ACC112 (cell line): ENCODE measurements around the gene LRRC34.

ENCODE experiments used
- H2AFZ ChIP-seq: fragments of 200-600 bp; sonication (generic); one replicate; pipeline ENCODE4 v1.6.0; 2017; ENCODE audit warnings: antibody characterized with exemption, low read length; ENCODE audit not compliant: unreplicated experiment
- H3K27ac ChIP-seq: fragments of 200-600 bp; sonication (generic); 2 replicates; pipeline ENCODE4 v1.5.1; 2014; ENCODE audit warnings: low read depth, mild to moderate bottlenecking, antibody characterized with exemption, low read length, moderate library complexity
- H3K27me3 ChIP-seq: fragments of 200-600 bp; sonication (generic); 2 replicates; pipeline ENCODE4 v1.6.1; 2014; ENCODE audit warnings: mild to moderate bottlenecking, antibody characterized with exemption, low read length, moderate library complexity, mixed read lengths; ENCODE audit not compliant: insufficient read depth
- H3K36me3 ChIP-seq: fragments of 200-600 bp; sonication (generic); 2 replicates; pipeline ENCODE4 v1.6.1; 2016; ENCODE audit warnings: mild to moderate bottlenecking, antibody characterized with exemption, low read length, moderate library complexity, mixed read lengths; ENCODE audit not compliant: insufficient read depth
- H3K4me1 ChIP-seq: fragments of 200-600 bp; sonication (generic); one replicate; pipeline ENCODE4 v1.6.1; 2016; ENCODE audit warnings: low read length, mixed read lengths; ENCODE audit not compliant: insufficient read depth, unreplicated experiment, control insufficient read depth
- H3K4me3 ChIP-seq: fragments of 200-600 bp; sonication (generic); 2 replicates; pipeline ENCODE4 v1.5.1; 2014; ENCODE audit warnings: mild to moderate bottlenecking, low read depth, low read length
- H3K79me2 ChIP-seq: fragments of 200-600 bp; sonication (generic); one replicate; pipeline ENCODE4 v1.6.0; 2016; ENCODE audit warnings: low read length; ENCODE audit not compliant: control insufficient read depth, unreplicated experiment, insufficient read depth

The LRRC34 gene

GRCh38 chr3:169781209-169781855 is 31.4 kb downstream of the LRRC34 start:
- no peak overlapping the region for H2AFZ ChIP-seq
- peaks cover 12% of the 10 kb centered on the region for H3K79me2 ChIP-seq
- H3K4me3 ChIP-seq, result no peak overlapping the region
- no peaks in the 10 kb centered on the region for H3K4me1 ChIP-seq
- H3K36me3 ChIP-seq, result peaks cover 61% of the 10 kb centered on the region
- no peak overlapping the region for H3K27ac ChIP-seq
- no peaks in the 10 kb centered on the region for H3K27me3 ChIP-seq

GRCh38 chr3:169780742-169781141 is 32.0 kb downstream of the LRRC34 start:
- Histone ChIP-seq H3K79me2 (peaks cover 18% of the 10 kb centered on the region), H3K27ac (no peak overlapping the region), H3K4me1 (no peaks in the 10 kb centered on the region), H2AFZ (no peak overlapping the region), H3K27me3 (no peaks in the 10 kb centered on the region), H3K36me3 (peaks cover 61% of the 10 kb centered on the region), H3K4me3 (no peak overlapping the region)

DNA sequence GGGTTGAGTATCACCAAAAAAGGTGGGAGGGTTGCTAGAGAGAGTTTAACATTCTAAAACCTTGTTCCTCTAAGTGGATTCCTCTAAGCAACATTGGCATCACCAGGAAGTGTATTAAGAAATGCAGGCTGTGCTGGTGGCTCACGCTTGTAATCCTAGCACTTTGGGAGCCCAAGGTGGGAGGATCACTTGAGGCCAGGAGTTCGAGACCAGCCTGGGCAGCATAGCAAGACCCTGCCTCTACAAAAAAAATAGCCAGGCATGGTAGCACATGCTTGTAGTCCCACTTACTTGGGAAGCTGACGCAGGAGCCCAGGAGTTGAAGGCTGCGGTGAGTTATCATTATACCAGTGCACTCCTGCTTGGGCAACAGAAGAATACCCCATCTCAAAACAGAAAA is 34.9 kb downstream of the LRRC34 start:
- no peaks in the 10 kb centered on the region for H3K27me3 ChIP-seq
- peaks cover 69% of the 10 kb centered on the region for H3K36me3 ChIP-seq
- H2AFZ ChIP-seq, result no peak overlapping the region
- H3K79me2 ChIP-seq, result peaks cover 39% of the 10 kb centered on the region
- H3K27ac ChIP-seq, result no peak overlapping the region
- no peak overlapping the region for H3K4me3 ChIP-seq
- peaks cover 18% of the 10 kb centered on the region for H3K4me1 ChIP-seq

DNA sequence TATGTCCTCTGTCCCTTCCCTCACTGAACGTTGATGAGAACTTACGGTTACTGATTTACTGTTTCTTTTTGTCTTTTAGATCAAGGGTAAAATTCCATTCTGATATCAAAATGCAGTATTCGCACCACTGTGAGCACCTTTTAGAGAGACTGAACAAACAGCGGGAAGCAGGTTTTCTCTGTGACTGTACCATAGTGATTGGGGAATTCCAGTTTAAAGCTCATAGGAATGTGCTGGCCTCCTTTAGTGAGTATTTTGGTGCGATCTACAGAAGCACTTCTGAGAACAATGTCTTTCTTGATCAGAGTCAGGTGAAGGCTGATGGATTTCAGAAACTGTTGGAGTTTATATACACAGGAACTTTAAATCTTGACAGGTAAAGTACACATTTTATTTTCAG is 38.5 kb downstream of the LRRC34 start:
- Histone ChIP-seq H3K4me3 (peak overlapping the region; percentile 86), H3K79me2 (peaks cover 37% of the 10 kb centered on the region), H2AFZ (no peak overlapping the region), H3K36me3 (peaks cover 42% of the 10 kb centered on the region), H3K4me1 (peaks cover 18% of the 10 kb centered on the region), H3K27me3 (no peaks in the 10 kb centered on the region), H3K27ac (peak overlapping the region; percentile 92; the same call in 1 of the 2 replicates)

DNA sequence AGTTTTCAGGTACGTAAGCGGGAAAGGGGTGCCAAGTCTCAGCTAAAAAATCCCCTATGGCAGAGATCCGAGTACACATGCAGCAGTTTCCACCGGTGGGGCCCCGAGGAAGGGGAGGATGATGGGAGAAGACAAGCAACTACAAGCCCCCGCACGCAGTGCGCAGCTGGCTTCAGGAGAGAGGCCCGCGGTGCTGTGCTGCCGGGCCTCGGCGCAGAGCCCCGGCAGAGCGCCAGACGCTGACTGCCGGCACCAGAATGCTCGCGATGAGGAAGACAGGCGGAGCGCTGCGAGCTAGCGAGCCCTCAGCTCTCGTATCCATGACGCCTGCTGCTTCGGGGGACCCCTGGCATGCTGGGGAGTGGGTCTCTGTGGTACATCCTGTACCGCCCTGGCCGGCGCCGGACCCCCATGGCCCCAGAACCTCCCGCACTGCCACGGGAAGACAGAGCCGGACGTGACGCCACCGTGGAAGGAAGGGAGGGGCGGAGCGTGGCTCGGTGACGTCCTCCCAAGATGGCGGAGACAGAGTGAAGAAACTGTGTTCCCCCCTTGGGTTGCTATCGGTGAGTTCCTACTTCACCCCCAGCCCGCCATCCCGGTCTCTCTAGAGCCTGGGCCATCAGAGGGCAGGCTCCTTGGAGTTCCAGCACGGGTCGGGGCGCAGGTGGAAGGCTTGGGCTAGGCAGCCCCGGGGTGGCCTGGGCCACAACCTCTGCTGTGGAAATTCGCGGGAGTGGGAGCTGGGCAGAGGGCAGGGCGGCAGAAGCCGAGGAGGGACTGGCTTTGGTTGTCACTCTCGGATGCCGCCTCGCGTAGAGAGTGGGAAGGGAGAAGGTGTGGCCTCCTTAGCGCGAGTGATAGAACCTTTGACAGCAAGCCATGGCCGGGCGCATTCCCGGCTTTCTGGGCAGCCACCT is 39.5 kb downstream of the LRRC34 start, which contains the start of gene MYNN:
TSS of gene MYNN (plus strand) at position 500 of the 920 bp plus-strand sequence. CDS start 900 bp downstream, outside the sequence.
- H3K79me2 ChIP-seq, result peaks cover 34% of the 10 kb centered on the region

DNA sequence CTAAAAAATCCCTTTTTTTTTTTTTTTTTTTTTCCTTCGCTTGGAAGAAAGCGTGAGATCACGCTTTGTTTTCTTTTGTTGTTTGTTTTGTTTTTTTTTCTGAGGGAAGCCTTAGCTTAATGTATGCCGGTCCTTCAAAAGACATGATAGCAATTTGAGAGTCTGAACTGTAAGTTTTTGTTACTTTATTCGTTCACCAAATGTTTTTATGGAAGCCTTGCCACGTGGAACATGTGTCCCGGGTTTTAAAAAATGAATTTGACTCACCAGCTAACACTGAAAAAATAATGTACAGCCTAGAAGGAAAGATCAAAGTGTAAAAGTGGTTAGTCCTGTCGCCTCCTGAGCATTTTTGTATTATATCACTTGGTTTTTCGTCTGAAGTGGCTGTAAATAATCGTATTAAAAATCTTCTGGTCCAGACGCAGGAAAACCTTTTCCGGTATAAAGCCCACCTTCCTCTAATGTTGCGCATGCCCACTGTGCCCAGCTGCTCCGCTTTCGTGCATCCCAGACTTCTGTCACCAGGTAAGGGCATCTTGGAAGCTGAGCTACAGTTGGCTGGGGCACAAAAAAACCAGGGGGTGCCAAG is 40.3 kb downstream of the LRRC34 start:
- peaks cover 32% of the 10 kb centered on the region for H3K79me2 ChIP-seq
- peaks cover 18% of the 10 kb centered on the region for H3K4me1 ChIP-seq
- H2AFZ ChIP-seq, result peak overlapping the region; percentile 99
- peak overlapping the region; percentile 86 for H3K4me3 ChIP-seq
- peaks cover 29% of the 10 kb centered on the region for H3K36me3 ChIP-seq
- H3K27me3 ChIP-seq, result no peaks in the 10 kb centered on the region
- peak overlapping the region; percentile 92 for H3K27ac ChIP-seq

More for the DNA sequence above, 39.5 kb downstream of the LRRC34 start, which contains the start of gene MYNN:
- H3K4me1 ChIP-seq, result peaks cover 18% of the 10 kb centered on the region
- H3K27ac ChIP-seq, result peak within 1 kb of the TSS; percentile 92
- H3K36me3 ChIP-seq, result peaks cover 35% of the 10 kb centered on the region
- H3K4me3 ChIP-seq, result peak within 1 kb of the TSS; percentile 86
- peak within 1 kb of the TSS; percentile 99 for H2AFZ ChIP-seq
- no peaks in the 10 kb centered on the region for H3K27me3 ChIP-seq

GRCh38 chr3:169771497-169772304 is 41.0 kb downstream of the LRRC34 start:
- peak overlapping the region; percentile 86 for H3K4me3 ChIP-seq
- H3K27me3 ChIP-seq, result no peaks in the 10 kb centered on the region
- peaks cover 24% of the 10 kb centered on the region for H3K36me3 ChIP-seq
- H3K4me1 ChIP-seq, result peaks cover 18% of the 10 kb centered on the region
- H3K27ac ChIP-seq, result peak overlapping the region; percentile 92
- peaks cover 28% of the 10 kb centered on the region for H3K79me2 ChIP-seq
- H2AFZ ChIP-seq, result peak overlapping the region; percentile 98

GRCh38 chr3:169769287-169770181 is 43.2 kb downstream of the LRRC34 start, which contains the start of gene ACTRT3:
Gene ACTRT3, minus strand, starts transcription at chr3:169769561. Its CDS starts 41 bp downstream, at chr3:169769520.
- H3K79me2 ChIP-seq, result peaks cover 9% of the 10 kb centered on the region
- H3K27me3 ChIP-seq, result no peaks in the 10 kb centered on the region
- peak within 1 kb of the TSS; percentile 96 for H2AFZ ChIP-seq
- H3K4me1 ChIP-seq, result peaks cover 6% of the 10 kb centered on the region
- H3K36me3 ChIP-seq, result peaks cover 5% of the 10 kb centered on the region
- peak within 1 kb of the TSS; percentile 91 for H3K4me3 ChIP-seq
- peak within 1 kb of the TSS; percentile 67 for H3K27ac ChIP-seq

DNA sequence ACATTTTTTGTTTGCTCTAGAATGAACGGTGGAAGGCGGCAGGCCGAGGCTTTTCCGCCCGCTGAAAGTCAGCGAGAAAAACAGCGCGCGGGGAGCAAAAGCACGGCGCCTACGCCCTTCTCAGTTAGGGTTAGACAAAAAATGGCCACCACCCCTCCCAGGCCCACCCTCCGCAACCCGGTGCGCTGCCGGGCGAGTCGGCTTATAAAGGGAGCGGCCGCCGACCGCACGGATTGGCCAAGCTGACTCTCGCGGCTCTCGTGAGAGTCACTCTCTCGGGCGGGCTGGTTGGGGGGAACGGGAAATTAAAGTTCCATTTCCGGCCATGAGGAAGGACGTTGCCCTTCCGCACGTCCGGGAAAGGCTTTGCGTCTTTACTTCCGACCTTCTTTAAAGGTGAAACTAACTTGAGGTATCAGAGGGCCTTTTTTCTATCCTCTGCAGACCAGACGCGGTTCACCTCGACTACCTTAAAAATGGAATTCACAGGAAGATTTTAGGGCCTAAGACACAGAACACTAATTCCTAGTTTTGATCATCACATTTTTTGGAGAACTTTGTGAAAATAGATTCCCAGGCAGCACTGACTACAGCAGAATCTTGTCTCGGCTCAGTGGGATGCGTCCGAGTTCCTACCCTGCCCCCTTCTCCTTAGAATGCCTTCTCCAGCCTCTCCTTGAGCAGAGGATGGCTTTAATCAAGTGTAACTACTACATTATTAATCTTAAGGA is 47.7 kb downstream of the LRRC34 start, which contains the start of gene TERC:
TSS of gene TERC (minus strand) at position 179 of the 731 bp plus-strand sequence.
- H3K4me1 ChIP-seq, result peaks cover 4% of the 10 kb centered on the region
- peak within 1 kb of the TSS; percentile 80 for H3K27ac ChIP-seq
- no peaks in the 10 kb centered on the region for H3K36me3 ChIP-seq
- peak within 1 kb of the TSS; percentile 89 for H3K4me3 ChIP-seq
- no peaks in the 10 kb centered on the region for H3K79me2 ChIP-seq
- peak within 1 kb of the TSS; percentile 97 for H2AFZ ChIP-seq
- H3K27me3 ChIP-seq, result no peaks in the 10 kb centered on the region
